OCI-LY1 (cell line): ENCODE results near the gene RFX5.

Experiments used
- H2AFZ ChIP-seq: fragments of 200-600 bp; sonication (generic), shearing (Covaris generic); 2 replicates; pipeline ENCODE4 v1.6.0; 2014; ENCODE audit warnings: antibody characterized with exemption, mild to moderate bottlenecking, low read length
- H3F3A ChIP-seq: fragments of 200-600 bp; sonication (generic), shearing (Covaris generic); 2 replicates; pipeline ENCODE4 v1.6.0; 2014; ENCODE audit warnings: mild to moderate bottlenecking, antibody characterized with exemption, low read length, moderate library complexity; ENCODE audit not compliant: insufficient read depth
- H3K27ac ChIP-seq: fragments of 200-600 bp; sonication (generic); 2 replicates; pipeline ENCODE4 v1.5.1; 2014; ENCODE audit warnings: low read length, mixed run types, mild to moderate bottlenecking, low read depth; ENCODE audit not compliant: poor library complexity, severe bottlenecking
- H3K27me3 ChIP-seq: fragments of 200-600 bp; sonication (generic); 2 replicates; pipeline ENCODE4 v1.6.0; 2014; ENCODE audit warnings: antibody characterized with exemption, mild to moderate bottlenecking, low read length, moderate library complexity; ENCODE audit not compliant: insufficient read depth
- H3K36me3 ChIP-seq: fragments of 200-600 bp; sonication (generic); 2 replicates; pipeline ENCODE4 v1.6.1; 2014; ENCODE audit warnings: mild to moderate bottlenecking, antibody characterized with exemption, low read length, moderate library complexity, mixed read lengths; ENCODE audit not compliant: insufficient read depth
- H3K4me1 ChIP-seq: fragments of 200-600 bp; sonication (generic); 2 replicates; pipeline ENCODE4 v1.5.1; 2014; ENCODE audit warnings: mild to moderate bottlenecking, low read length, moderate library complexity; ENCODE audit not compliant: insufficient read depth, severe bottlenecking
- H3K4me2 ChIP-seq: fragments of 200-600 bp; sonication (generic), shearing (Covaris generic); 2 replicates; pipeline ENCODE4 v1.6.1; 2014; ENCODE audit warnings: low read length
- H3K4me3 ChIP-seq: fragments of 200-600 bp; sonication (generic); 2 replicates; pipeline ENCODE4 v1.5.1; 2014; ENCODE audit warnings: low read length, low read depth, mild to moderate bottlenecking, mixed read lengths; ENCODE audit not compliant: poor library complexity, severe bottlenecking
- H3K79me2 ChIP-seq: fragments of 200-600 bp; shearing (Covaris generic); 2 replicates; pipeline ENCODE4 v1.6.1; 2016; ENCODE audit warnings: mixed run types, low read length, mixed read lengths; ENCODE audit not compliant: insufficient read depth
- H3K9ac ChIP-seq: fragments of 200-600 bp; sonication (generic), shearing (Covaris generic); 2 replicates; pipeline ENCODE4 v1.6.1; 2014; ENCODE audit warnings: mild to moderate bottlenecking, low read length, mixed read lengths
- H3K9me2 ChIP-seq: fragments of 200-600 bp; sonication (generic), shearing (Covaris generic); 2 replicates; pipeline ENCODE4 v1.6.1; 2014; ENCODE audit warnings: low read depth, mild to moderate bottlenecking, low read length, mixed read lengths
- H3K9me3 ChIP-seq: fragments of 200-600 bp; shearing (Covaris generic); 2 replicates; pipeline ENCODE4 v1.6.1; 2014; ENCODE audit warnings: low read length, mixed read lengths
- H4K20me1 ChIP-seq: fragments of 200-600 bp; sonication (generic), shearing (Covaris generic); 2 replicates; pipeline ENCODE4 v1.6.0; 2016; ENCODE audit warnings: mild to moderate bottlenecking, low read length; ENCODE audit not compliant: insufficient read depth
- EZH2 ChIP-seq: fragments of 200-600 bp; sonication (generic), shearing (Covaris generic); IDR thresholded peaks from 2 replicates; pipeline ENCODE4 v1.8.0; 2017; ENCODE audit warnings: borderline replicate concordance, mixed run types, mild to moderate bottlenecking, antibody characterized with exemption, low read length, moderate library complexity, mixed read lengths
- TF ChIP-seq, protein P1 (sequence below): fragments of 200-600 bp; sonication (generic), shearing (Covaris generic); IDR thresholded peaks from 2 replicates; pipeline ENCODE4 v1.5.1; 2017; ENCODE audit warnings: mild to moderate bottlenecking, antibody characterized with exemption, low read length, moderate library complexity, mixed read lengths

Gene RFX5

DNA sequence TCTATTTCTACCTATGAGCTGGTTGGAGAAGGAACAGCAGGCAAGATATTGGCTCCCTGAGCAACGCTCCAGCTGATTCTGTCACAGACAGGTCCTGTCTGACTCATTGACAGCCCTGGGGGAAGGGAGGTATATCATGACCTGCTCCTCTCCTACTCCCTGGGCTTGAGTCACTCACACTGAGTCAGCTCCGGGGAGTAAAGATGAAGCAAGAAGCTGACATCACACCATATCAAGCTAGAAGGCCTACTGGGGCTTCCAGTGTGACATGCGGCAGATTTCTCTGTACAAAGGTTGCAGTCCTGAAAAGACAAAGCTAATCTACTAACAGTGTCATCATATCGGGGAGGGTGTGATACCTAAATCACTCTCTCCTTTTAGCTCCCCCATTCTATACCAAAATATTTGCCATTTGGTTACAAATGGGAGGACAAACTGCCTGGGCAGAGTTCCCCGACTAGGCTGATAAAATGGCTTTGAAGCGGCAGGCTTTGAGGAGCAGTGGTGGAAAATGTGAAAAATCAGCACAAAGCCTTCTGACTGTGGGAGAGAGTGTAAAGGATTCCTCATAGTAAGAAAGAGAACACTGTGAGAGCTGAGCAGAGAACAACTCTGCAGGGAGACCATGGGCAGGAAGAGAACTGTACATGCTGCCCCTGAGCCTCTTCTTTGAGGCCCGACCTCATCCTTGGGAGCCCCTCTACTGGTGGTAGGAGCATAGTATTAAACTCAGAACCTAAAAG, 35.3 kb downstream of the RFX5 start:
- H3K27ac ChIP-seq, result no peak overlapping the region
- H3K36me3 ChIP-seq, result peaks cover 87% of the 10 kb centered on the region
- no peaks in the 10 kb centered on the region for H3K79me2 ChIP-seq
- no peak overlapping the region for H3K4me3 ChIP-seq
- H3K4me2 ChIP-seq, result no peak overlapping the region
- no peaks in the 10 kb centered on the region for H3K9me3 ChIP-seq
- no peak overlapping the region for H3K9ac ChIP-seq
- H4K20me1 ChIP-seq, result no peaks in the 10 kb centered on the region
- TF ChIP-seq, protein P1, sequence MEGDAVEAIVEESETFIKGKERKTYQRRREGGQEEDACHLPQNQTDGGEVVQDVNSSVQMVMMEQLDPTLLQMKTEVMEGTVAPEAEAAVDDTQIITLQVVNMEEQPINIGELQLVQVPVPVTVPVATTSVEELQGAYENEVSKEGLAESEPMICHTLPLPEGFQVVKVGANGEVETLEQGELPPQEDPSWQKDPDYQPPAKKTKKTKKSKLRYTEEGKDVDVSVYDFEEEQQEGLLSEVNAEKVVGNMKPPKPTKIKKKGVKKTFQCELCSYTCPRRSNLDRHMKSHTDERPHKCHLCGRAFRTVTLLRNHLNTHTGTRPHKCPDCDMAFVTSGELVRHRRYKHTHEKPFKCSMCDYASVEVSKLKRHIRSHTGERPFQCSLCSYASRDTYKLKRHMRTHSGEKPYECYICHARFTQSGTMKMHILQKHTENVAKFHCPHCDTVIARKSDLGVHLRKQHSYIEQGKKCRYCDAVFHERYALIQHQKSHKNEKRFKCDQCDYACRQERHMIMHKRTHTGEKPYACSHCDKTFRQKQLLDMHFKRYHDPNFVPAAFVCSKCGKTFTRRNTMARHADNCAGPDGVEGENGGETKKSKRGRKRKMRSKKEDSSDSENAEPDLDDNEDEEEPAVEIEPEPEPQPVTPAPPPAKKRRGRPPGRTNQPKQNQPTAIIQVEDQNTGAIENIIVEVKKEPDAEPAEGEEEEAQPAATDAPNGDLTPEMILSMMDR, result no peak
- no peak for TF ChIP-seq EZH2
- H3K27me3 ChIP-seq, result no peaks in the 10 kb centered on the region
- no peaks in the 10 kb centered on the region for H3K9me2 ChIP-seq
- H3K4me1 ChIP-seq, result no peaks in the 10 kb centered on the region
- no peak overlapping the region for H2AFZ ChIP-seq
- no peaks in the 10 kb centered on the region for H3F3A ChIP-seq

DNA sequence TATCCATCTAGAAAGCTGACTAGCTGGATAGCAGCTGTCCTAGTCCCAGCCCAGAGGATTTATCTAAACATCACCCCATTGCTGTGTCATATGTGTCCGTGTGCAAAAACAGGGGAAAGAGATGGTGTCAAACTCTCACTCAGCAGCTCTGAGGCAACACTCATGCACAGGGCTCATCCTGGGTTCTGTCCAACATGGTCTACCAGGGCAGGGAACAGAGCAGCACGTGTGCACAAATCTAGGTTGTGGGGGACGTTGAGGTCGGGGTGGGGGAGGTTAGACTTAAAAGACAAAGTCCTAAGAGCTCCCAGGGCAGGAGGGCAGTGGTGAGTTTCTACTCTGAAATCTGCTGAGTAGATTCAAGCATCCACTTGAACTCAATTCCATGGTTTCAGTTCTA, 36.0 kb downstream of the RFX5 start:
- H3K36me3 ChIP-seq, result peaks cover 88% of the 10 kb centered on the region

DNA sequence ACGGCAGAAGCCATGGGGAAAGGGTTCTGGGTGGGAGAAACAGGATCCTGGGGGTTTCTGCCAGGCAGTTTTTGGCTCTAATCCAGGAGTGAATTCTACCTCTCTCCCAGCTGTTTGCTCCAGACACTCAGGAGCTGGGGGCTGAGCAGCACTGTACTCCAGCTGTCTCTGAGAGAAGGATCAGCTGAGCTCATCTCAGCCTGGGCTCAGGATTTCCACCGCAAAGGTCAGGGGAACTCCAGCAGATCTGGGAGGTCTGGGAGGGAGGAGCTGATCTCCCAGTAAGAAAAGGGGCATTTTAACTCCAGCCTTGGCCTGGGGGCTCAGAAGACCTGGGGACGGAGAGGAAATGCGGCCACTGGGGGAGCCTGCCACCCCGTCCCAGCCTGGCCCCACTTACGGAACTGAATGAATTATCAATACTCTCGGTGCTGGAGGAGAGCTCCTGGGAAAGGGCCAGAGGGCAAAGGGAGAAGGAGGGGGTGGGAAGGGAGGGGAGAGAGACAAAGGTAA, 37.2 kb downstream of the RFX5 start:
- H3K9ac ChIP-seq, result no peak overlapping the region
- H3K27ac ChIP-seq, result no peak overlapping the region
- TF ChIP-seq, protein P1, result no peak
- TF ChIP-seq EZH2, result no peak
- no peaks in the 10 kb centered on the region for H3K4me1 ChIP-seq
- no peaks in the 10 kb centered on the region for H4K20me1 ChIP-seq
- no peaks in the 10 kb centered on the region for H3F3A ChIP-seq
- H3K27me3 ChIP-seq, result no peaks in the 10 kb centered on the region
- no peak overlapping the region for H3K4me2 ChIP-seq
- no peaks in the 10 kb centered on the region for H3K9me2 ChIP-seq
- H3K4me3 ChIP-seq, result no peak overlapping the region
- no peaks in the 10 kb centered on the region for H3K9me3 ChIP-seq
- H3K36me3 ChIP-seq, result peaks cover 89% of the 10 kb centered on the region
- H3K79me2 ChIP-seq, result no peaks in the 10 kb centered on the region
- no peak overlapping the region for H2AFZ ChIP-seq

More for the DNA sequence above, 36.0 kb downstream of the RFX5 start:
- no peak overlapping the region for H3K9ac ChIP-seq
- H3K27me3 ChIP-seq, result no peaks in the 10 kb centered on the region
- H2AFZ ChIP-seq, result no peak overlapping the region
- H3K4me2 ChIP-seq, result no peak overlapping the region
- no peaks in the 10 kb centered on the region for H3K9me3 ChIP-seq
- no peak for TF ChIP-seq EZH2
- no peak overlapping the region for H3K4me3 ChIP-seq
- H3K79me2 ChIP-seq, result no peaks in the 10 kb centered on the region
- no peaks in the 10 kb centered on the region for H4K20me1 ChIP-seq
- H3F3A ChIP-seq, result no peaks in the 10 kb centered on the region
- H3K9me2 ChIP-seq, result no peaks in the 10 kb centered on the region
- no peak overlapping the region for H3K27ac ChIP-seq
- no peaks in the 10 kb centered on the region for H3K4me1 ChIP-seq
